Activated T-helper 1 cell treated with anti-CD3 and anti-CD28 coated beads, Interleukin-2, amount 50 U/mL, for 16 hours (primary cell): ENCODE results near the gene STRN4.
"Not testable (repeated sequence)": the region's sequence is repeated elsewhere in the genome, so short reads cannot be mapped to it uniquely, and the experiment has no call there.

Source experiments
- DNase-seq, 2 donors: peaks; one replicate each; pipeline ENCODE4 v3.0.0-alpha.2; 2020; ENCODE audit warnings: low read depth in 1 of 2, low spot score in 1 of 2

Gene STRN4

GRCh38 chr19:46714444-46715106 lies 31.7 kb downstream of the STRN4 start:
- DNase-seq: peak in 1 of 2 donors; percentile 22

- DNase-seq: peak; percentile 52 to 65
Measured at GRCh38 chr19:46713781-46714443, 32.3 kb downstream of the STRN4 start.

- DNase-seq: not testable (repeated sequence)
Measured at GRCh38 chr19:46712768-46713338, 33.4 kb downstream of the STRN4 start.

GRCh38 chr19:46710687-46711086 lies 35.6 kb downstream of the STRN4 start:
- DNase-seq: no peak

- peak; percentile 77 to 96 for DNase-seq
Measured at GRCh38 chr19:46704379-46705076, 41.7 kb downstream of the STRN4 start.

GRCh38 chr19:46700704-46701103 lies 45.5 kb downstream of the STRN4 start:
- no peak for DNase-seq

GRCh38 chr19:46698395-46699321 lies 47.6 kb downstream of the STRN4 start:
- no peak for DNase-seq

GRCh38 chr19:46697204-46697960 lies 48.9 kb downstream of the STRN4 start:
- DNase-seq: no peak

GRCh38 chr19:46696866-46697203 lies 49.4 kb downstream of the STRN4 start:
- no peak for DNase-seq

- no peak for DNase-seq
Measured at GRCh38 chr19:46696052-46696451, 50.2 kb downstream of the STRN4 start.

GRCh38 chr19:46693760-46694159 lies 52.5 kb downstream of the STRN4 start:
- DNase-seq: no peak

- DNase-seq: no peak
Measured at GRCh38 chr19:46692918-46693722, 53.1 kb downstream of the STRN4 start.

GRCh38 chr19:46691948-46692347 lies 54.3 kb downstream of the STRN4 start:
- DNase-seq: no peak

GRCh38 chr19:46691104-46691503 lies 55.1 kb downstream of the STRN4 start:
- DNase-seq: no peak

GRCh38 chr19:46689358-46689757 lies 56.9 kb downstream of the STRN4 start:
- no peak for DNase-seq

- DNase-seq: no peak
Measured at GRCh38 chr19:46687438-46688145, 58.7 kb downstream of the STRN4 start.

- DNase-seq: no peak
Measured at GRCh38 chr19:46685189-46685588, 61.1 kb downstream of the STRN4 start.

GRCh38 chr19:46678110-46678732 lies 68.0 kb downstream of the STRN4 start:
- peak in 1 of 2 donors; percentile 25 for DNase-seq
